WI38 (cell line): ENCODE results near the gene MKKS.

ENCODE experiments used
- H3K4me3 ChIP-seq: 2 replicates; pipeline ENCODE4 v1.5.1; 2011; ENCODE audit warnings: low read depth, mild to moderate bottlenecking, control low read depth, low read length
- CTCF ChIP-seq: IDR thresholded peaks from 2 replicates; pipeline ENCODE4 v1.5.1; 2012; ENCODE audit warnings: low read depth, mild to moderate bottlenecking, control low read depth, low read length

MKKS gene

DNA sequence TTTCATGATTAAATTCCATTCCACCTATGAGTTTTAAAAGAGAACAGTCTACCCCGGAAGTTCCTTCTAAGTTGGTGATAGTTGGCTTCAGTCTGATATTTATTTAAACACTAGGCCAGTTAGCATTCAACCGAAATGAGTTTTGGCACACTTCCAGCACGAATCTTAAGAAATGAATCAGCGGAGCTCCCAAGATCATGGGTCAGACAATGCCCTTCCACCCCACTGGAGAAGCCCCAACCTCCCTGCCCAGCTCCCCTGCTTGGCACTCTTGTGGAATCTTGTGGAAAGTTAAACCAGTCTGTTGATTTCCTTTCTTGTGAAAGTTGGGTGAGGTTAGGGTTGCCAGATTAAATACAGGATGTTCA lies 64.3 kb downstream of the MKKS start:
- no peak for TF ChIP-seq CTCF
- H3K4me3 ChIP-seq, result no peak overlapping the region

- no peak overlapping the region for H3K4me3 ChIP-seq
- TF ChIP-seq CTCF, result no peak
Measured at GRCh38 chr20:10368702-10369041, 65.3 kb downstream of the MKKS start.

DNA sequence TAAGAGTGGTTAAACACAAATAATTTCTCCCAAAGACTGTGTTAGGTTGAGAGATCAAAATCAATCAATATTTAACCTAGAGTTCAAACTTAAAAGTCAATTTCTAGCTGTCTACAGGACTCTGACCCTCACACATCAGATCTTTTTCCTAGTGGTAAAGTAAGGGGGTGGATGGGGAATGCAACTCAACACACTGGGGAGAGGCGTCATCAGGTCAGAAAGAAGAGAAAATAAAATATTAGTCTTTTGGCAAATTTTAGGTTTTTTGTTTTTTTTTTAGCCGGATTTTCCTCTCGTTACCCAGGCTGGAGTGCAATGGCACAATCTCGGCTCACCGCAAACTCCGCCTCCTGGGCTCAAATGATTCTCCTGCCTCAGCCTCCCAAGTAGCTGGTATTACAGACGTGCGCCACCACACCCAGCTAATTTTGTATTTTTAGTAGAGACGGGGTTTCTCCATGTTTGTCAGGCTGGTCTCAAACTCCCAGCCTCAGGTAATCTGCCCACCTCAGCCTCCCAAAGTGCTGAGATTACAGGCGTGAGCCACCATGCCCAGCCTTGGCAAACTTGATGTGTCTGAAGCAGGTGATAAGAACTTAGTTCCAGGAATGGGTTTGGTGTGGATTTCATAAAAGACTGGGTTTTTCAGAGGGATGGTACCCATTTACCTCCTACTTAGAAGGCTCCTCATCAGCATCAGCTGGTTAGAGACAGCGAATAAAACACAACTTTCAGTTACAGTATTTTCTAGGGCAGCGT lies 65.9 kb downstream of the MKKS start:
- no peak for TF ChIP-seq CTCF

DNA sequence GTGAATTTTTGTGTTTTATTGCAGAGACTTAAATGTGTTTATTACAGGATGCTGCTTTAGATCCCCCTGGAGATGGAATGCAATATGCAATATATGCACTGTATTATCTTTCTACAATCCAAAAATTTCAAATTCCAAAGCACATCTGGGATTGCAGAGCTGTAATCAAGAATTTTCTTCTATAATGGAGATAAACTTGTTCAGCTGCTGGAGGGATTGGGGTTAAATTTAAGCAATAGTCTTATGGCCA lies 66.4 kb downstream of the MKKS start:
- no peak for TF ChIP-seq CTCF
- no peak overlapping the region for H3K4me3 ChIP-seq

More for the DNA sequence above, 65.9 kb downstream of the MKKS start:
- H3K4me3 ChIP-seq, result no peak overlapping the region

DNA sequence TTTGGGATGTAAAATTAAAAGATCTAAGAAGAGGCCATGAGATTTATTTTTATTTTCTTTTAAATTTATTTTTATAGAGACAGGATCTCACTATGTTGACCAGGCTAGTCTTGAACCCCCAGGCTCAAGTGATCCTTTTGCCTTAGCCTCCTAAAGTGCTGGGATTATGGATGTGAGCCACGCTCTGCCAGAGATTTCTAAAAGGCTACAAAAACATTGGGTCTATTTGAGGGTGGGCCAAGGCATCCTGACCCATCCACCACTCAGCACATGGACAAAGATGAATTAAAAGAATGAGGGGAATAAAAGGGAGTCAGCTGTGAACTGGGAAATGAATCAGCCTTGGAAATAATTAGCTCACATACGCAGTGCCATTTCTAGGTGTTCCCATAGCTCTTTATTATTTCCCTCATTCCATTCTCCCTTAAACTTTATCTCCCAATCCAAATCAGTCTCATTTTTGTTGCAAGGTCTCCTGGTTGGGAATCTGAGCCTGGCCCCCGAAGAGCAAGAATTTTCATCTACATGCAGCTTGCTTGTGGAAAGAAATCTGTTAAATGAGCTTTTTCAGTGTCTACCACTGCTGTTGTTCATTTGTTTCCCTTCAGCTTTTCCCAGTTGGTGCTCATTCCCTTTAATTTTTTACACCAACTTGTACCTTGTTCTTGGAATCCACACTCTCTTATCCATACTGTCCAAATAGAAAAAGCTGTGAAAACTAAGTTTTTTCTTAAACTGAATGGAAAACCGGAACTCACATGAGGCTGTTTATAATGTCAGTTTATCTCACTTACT lies 66.9 kb downstream of the MKKS start:
- H3K4me3 ChIP-seq, result no peak overlapping the region
- TF ChIP-seq CTCF, result no peak

DNA sequence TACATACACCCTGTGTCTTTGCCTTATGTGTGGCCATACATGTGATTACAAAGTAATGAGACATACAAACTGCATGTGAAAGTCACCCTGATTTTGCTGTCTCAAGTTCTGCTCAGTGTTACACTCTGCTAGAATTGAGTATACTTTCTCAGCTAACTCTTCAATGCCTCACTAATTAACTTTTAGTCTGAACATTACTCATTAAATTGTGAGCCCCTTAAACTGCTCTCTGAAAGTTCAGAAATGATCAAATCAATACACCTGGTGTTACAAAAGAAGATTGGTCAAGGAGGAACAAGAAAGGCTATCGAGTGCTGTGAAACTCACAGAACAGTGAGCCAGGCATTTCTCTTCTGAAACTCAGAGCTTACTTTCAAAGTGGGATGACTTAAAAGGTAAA lies 71.3 kb downstream of the MKKS start:
- H3K4me3 ChIP-seq, result no peak overlapping the region
- no peak for TF ChIP-seq CTCF

GRCh38 chr20:10360878-10361277 lies 73.1 kb downstream of the MKKS start:
- no peak overlapping the region for H3K4me3 ChIP-seq
- TF ChIP-seq CTCF, result no peak
